Stomach (tissue), 4 donors: Measurements from ENCODE around the gene PDILT.
"Not testable (repeated sequence)": the region's sequence is repeated elsewhere in the genome, so short reads cannot be mapped to it uniquely, and the experiment has no call there.

Experiments
- CTCF ChIP-seq, 7 experiments: fragments of 450-650 bp in 4 of 7; fragments of 200-600 bp in 3 of 7; sonication (generic) in 3 of 7; IDR thresholded peaks; one replicate each; pipeline ENCODE4 v1.5.1; 2016 to 2019; ENCODE audit warnings: antibody characterized with exemption in 7 of 7, control low read depth in 2 of 7, mild to moderate bottlenecking in 1 of 7
- EP300 ChIP-seq: sonication (generic); formaldehyde crosslinking; IDR thresholded peaks from one replicate; pipeline ENCODE4 v1.6.1; 2017; ENCODE audit warnings: antibody characterized with exemption
- POLR2AphosphoS5 ChIP-seq, 3 donors: sonication (generic); formaldehyde crosslinking; IDR thresholded peaks; one replicate each; pipeline ENCODE4 v1.6.1; 2016; ENCODE audit warnings: antibody characterized with exemption in 3 of 3

- not testable (repeated sequence) for TF ChIP-seq EP300; CTCF (IDR thresholded peaks at IDR 0.05); POLR2AphosphoS5 (IDR thresholded peaks at IDR 0.05)
Observed at GRCh38 chr16:20321051-20321450, 83.5 kb downstream of the PDILT start.
